Activated CD4-positive, alpha-beta T cell treated with anti-CD3 and anti-CD28 coated beads for 4 hours (primary cell): ENCODE data around the gene SORBS2.

Source experiments
- DNase-seq, 2 donors: peaks; one replicate each; pipeline ENCODE4 v3.0.0-alpha.2; 2020

The SORBS2 gene

DNA sequence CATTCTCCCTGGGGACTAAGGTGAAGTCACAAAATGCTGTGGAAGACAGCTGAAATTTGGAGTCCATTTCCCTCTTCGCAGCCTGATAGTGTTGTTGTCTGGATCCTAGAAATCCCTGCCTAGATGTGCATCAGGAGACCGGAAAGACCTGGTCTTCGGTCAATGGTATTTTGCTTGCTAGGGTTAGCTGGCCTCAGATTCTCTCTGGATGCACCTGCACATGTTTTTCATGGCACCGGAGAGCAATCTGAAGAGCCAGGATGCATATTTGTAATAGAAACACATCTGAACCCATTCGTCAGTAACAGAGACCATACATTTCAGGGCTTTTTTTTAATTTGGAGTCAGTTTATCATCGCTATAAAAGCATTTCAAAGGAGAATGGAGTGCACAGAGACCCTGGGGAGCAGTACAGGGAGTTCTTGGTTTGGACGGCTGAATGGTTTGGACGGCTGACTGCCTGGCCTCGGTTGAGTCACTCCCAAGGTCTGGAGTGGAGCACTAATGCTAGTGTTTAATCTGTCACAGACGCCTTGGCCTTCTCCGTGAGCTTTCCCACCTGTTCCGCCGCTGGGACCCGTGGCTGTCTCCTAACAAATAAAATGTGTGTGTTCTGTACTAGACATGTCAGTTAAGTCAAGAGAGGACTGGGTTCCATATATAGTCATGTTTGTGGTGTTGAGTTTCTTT lies 269.2 kb downstream of the SORBS2 start:
- DNase-seq, result no peak

DNA sequence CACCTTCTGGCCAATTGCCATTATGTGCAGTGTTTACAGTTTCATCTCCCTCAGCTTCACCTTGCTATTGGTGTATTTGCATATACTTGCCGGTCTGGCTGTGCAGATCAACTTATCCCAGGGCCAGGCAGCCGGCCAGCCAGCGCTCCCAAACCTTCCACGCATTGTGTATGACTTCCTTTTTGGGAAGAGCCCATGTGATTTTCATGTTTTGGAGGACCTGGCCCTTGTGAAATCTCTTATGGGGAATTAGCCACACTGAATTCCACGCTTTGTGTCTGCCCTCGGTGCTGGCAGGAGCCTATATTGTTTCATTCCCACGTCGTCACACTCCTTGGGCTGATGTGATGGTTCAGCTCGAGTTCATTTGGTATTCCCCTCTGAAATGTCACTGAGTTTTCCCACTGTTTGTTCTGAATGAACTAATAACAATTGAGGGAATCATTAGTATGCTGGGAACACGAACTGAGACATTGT lies 270.7 kb downstream of the SORBS2 start:
- DNase-seq, result no peak

DNA sequence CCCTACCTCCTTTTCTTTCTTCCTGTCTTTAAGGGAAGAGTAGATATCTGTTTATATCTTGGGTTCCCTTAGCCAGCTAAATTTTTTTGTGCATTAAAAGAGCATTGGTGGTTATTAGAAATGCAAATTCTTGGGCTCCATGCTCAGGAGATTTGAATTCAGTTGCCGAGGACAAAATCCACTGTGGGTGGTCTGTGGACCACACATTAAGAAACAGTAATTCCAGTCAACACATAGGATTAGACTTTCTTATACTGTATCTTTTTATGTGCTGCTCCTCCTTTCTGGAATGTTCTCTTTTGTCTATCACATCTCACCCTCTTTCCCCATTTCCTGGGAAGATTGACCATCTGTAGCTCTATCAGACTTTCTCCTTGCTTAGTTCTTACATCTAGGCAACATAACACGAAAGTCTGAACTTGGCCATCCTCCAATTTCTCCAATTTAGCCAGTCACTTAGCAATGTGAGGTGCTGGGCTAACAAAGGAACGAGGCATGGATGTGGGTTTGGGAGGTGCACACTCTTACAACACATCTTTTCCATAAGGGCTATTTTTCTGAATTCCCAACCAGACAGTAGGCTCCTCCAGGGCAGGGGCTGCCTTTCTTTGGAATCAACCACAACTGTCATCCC lies 271.4 kb downstream of the SORBS2 start:
- no peak for DNase-seq

DNA sequence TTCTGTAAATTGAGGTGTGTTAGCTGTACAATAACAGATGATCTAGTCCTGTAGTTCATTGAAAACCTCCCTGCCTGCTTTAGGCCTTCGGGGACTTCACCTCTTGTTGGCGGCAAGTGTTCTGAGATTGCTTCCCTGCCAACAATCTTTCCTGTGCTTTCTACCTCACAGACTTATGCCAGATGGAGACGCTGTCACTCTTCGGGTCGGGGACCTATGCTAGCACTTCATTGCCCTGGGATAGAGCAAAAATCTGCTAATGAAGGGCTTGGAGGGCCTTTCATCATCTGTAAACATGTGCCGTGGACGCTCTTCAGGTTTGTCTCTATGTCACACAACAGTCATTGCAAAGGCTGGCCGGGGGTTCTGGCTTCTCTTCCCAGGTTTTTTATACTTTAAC lies 272.0 kb downstream of the SORBS2 start:
- no peak for DNase-seq

DNA sequence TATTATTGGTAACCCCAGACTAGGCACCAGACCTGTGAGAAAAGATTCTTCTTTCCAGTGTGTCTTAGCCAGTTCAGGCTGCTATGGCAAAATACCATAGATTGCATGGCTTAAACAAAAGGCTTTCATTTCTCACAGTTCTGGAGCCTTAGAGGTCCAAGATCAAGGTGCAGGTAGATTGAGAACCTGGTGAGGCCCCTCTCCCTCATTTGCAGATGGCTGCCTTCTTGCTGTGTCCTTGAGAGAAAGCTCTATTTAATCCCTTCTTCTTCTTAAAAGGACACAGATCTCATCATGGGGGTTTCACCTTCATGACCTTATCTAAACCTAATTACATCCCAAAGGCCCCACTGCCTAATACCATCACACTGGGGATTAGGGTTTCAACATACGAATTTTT lies 273.2 kb downstream of the SORBS2 start:
- no peak for DNase-seq

DNA sequence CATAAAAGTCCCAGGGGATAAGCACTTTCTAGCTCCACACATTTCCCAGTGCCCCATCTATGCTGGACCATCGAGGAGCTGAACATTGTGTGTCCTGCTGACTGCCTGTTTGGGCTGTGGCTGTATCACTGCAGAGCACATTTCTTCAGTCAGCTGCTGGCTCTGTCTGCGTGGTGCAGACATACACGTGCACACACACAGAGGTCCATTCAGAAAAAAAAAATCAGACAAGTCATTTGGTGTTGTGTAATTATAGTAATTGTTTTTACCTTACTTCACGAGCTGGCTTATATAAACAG lies 275.6 kb downstream of the SORBS2 start:
- DNase-seq, result no peak

DNA sequence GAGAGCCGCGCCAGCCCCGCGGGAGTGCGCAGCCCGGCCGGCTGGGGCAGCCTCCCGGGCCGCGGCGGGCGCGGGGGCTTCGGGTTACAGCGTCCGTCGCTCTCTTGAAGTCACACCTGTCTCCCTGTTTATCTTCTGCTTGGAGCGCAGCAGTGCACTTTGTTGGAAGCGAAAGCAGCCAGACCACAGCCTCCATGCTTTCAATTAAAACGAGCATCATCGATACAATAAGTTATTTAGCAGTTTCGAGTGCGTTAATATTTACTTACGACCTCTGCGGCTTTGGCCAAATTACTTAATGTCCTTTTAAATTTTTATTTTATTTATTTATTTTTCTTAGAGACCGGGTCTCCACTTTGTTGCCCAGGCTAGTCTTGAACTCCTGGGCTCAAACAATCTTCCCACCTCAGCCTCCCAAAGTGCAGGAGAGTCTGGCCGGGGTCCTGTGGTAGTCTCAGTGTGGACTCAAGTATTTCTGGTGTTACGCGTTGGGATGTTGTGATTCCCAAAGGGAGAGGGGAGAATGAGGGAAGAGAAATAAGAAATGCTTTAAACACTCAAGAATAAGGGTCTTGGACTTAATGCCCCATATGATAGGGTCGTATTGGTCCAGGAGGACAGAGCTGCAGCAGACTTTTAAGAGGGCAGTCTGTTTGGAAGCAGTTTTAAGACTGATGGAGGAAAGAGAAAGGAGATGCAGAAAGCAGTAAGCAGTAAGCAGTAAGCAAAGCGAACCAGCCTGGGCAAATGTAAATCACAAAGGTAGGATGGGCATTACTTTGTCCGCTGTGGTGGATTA lies 276.2 kb downstream of the SORBS2 start:
- DNase-seq, result no peak
